GM21526 (cell line): ENCODE data around the gene TRAF5.
"Not testable (repeated sequence)": the region's sequence is repeated elsewhere in the genome, so short reads cannot be mapped to it uniquely, and the experiment has no call there.

ENCODE experiments used
- ATAC-seq: cut with Tn5 transposase; IDR thresholded peaks from one replicate; pipeline ENCODE4 v1.9.1; 2021; ENCODE audit warnings: moderate library complexity; ENCODE audit not compliant: unreplicated experiment, low FRiP score

Gene TRAF5

GRCh38 chr1:211326528-211327345 lies at the start of gene TRAF5:
Gene TRAF5 (plus strand): TSS chr1:211326833. CDS start chr1:211353240, 26,407 bp downstream.
- ATAC-seq: no peak

- no peak for ATAC-seq
These were observed 47.3 kb upstream of the TRAF5 start for GRCh38 chr1:211279340-211279739.

GRCh38 chr1:211280910-211281309 lies 45.7 kb upstream of the TRAF5 start:
- no peak for ATAC-seq

- ATAC-seq: no peak
These were observed 45.2 kb upstream of the TRAF5 start for GRCh38 chr1:211281320-211282022.

GRCh38 chr1:211282023-211282373 lies 44.6 kb upstream of the TRAF5 start:
- ATAC-seq: no peak

GRCh38 chr1:211285196-211285595 lies 41.4 kb upstream of the TRAF5 start:
- no peak for ATAC-seq

GRCh38 chr1:211287218-211287617 lies 39.4 kb upstream of the TRAF5 start:
- ATAC-seq: no peak

GRCh38 chr1:211292411-211292810 lies 34.2 kb upstream of the TRAF5 start:
- ATAC-seq: no peak

- no peak for ATAC-seq
These were observed 30.2 kb upstream of the TRAF5 start for GRCh38 chr1:211296396-211296795.

GRCh38 chr1:211305044-211305443 lies 21.6 kb upstream of the TRAF5 start:
- peak; percentile 93 for ATAC-seq

- ATAC-seq: no peak
These were observed 17.0 kb upstream of the TRAF5 start for GRCh38 chr1:211309617-211310016.

GRCh38 chr1:211313392-211313791 lies 13.2 kb upstream of the TRAF5 start:
- no peak for ATAC-seq

- ATAC-seq: no peak
These were observed 7.9 kb upstream of the TRAF5 start for GRCh38 chr1:211318576-211319280.

- no peak for ATAC-seq
These were observed 6.7 kb upstream of the TRAF5 start for GRCh38 chr1:211319892-211320291.

GRCh38 chr1:211320980-211321379 lies 5.7 kb upstream of the TRAF5 start:
- ATAC-seq: no peak

GRCh38 chr1:211321646-211322045 lies 5.0 kb upstream of the TRAF5 start:
- ATAC-seq: not testable (repeated sequence)

- peak; percentile 50 for ATAC-seq
These were observed 3.2 kb upstream of the TRAF5 start for GRCh38 chr1:211323156-211324063.

GRCh38 chr1:211324992-211325775 lies 1.4 kb upstream of the TRAF5 start:
- no peak for ATAC-seq

- ATAC-seq: no peak
These were observed 499 bp upstream of the TRAF5 start for GRCh38 chr1:211326140-211326527.
